BE2C (cell line): Measurements from ENCODE around the gene TDP2.

Experiments used
- DNase-seq: peaks from one replicate; pipeline ENCODE4 v3.0.0-alpha.2; 2020
- H3K27me3 ChIP-seq: fragments of 250-450 bp; sonication (Bioruptor Pico); 2 replicates; pipeline ENCODE4 v1.5.1; 2020; ENCODE audit warnings: mild to moderate bottlenecking
- H3K36me3 ChIP-seq: fragments of 250-450 bp; sonication (Bioruptor Pico); 2 replicates; pipeline ENCODE4 v1.5.1; 2020; ENCODE audit warnings: mild to moderate bottlenecking
- H3K4me1 ChIP-seq: fragments of 250-450 bp; sonication (Bioruptor Pico); 2 replicates; pipeline ENCODE4 v1.5.1; 2020
- H3K4me3 ChIP-seq: 2 replicates; pipeline ENCODE4 v1.5.1; 2011; ENCODE audit warnings: low read depth, low read length
- H3K9me3 ChIP-seq: fragments of 250-450 bp; sonication (Bioruptor Pico); 2 replicates; pipeline ENCODE4 v1.5.1; 2020
- CTCF ChIP-seq: IDR thresholded peaks from 2 replicates; pipeline ENCODE4 v1.5.1; 2012; ENCODE audit warnings: mild to moderate bottlenecking, low read depth, low read length

TDP2 gene

GRCh38 chr6:24658573-24659560 is 7.8 kb downstream of the TDP2 start:
- DNase-seq, result no peak
- Histone ChIP-seq H3K36me3 (peaks cover 25% of the 10 kb centered on the region), H3K9me3 (no peaks in the 10 kb centered on the region), H3K27me3 (no peaks in the 10 kb centered on the region), H3K4me1 (no peaks in the 10 kb centered on the region), H3K4me3 (no peak overlapping the region)
- no peak for TF ChIP-seq CTCF

GRCh38 chr6:24655215-24655614 is 11.5 kb downstream of the TDP2 start:
- Histone ChIP-seq H3K9me3 (no peaks in the 10 kb centered on the region), H3K4me3 (no peak overlapping the region), H3K4me1 (no peaks in the 10 kb centered on the region), H3K36me3 (peaks cover 42% of the 10 kb centered on the region), H3K27me3 (no peaks in the 10 kb centered on the region)
- no peak for TF ChIP-seq CTCF
- DNase-seq, result no peak

GRCh38 chr6:24650365-24650764 is 16.3 kb downstream of the TDP2 start:
- no peaks in the 10 kb centered on the region for H3K27me3 ChIP-seq
- no peak overlapping the region for H3K4me3 ChIP-seq
- peaks cover 37% of the 10 kb centered on the region for H3K36me3 ChIP-seq
- no peak for DNase-seq
- no peaks in the 10 kb centered on the region for H3K4me1 ChIP-seq
- no peaks in the 10 kb centered on the region for H3K9me3 ChIP-seq
- TF ChIP-seq CTCF, result no peak

- no peaks in the 10 kb centered on the region for H3K9me3 ChIP-seq
- H3K4me3 ChIP-seq, result no peak overlapping the region
- no peak for DNase-seq
- TF ChIP-seq CTCF, result no peak
- peaks cover 36% of the 10 kb centered on the region for H3K36me3 ChIP-seq
- peaks cover 4% of the 10 kb centered on the region; the same call in 1 of the 2 replicates for H3K27me3 ChIP-seq
- no peaks in the 10 kb centered on the region for H3K4me1 ChIP-seq
Measured at GRCh38 chr6:24649691-24650090, 17.0 kb downstream of the TDP2 start.

GRCh38 chr6:24648276-24648675 is 18.4 kb downstream of the TDP2 start:
- H3K4me3 ChIP-seq, result no peak overlapping the region
- H3K27me3 ChIP-seq, result peaks cover 5% of the 10 kb centered on the region; the same call in 1 of the 2 replicates
- peaks cover 22% of the 10 kb centered on the region for H3K36me3 ChIP-seq
- no peak for TF ChIP-seq CTCF
- no peaks in the 10 kb centered on the region for H3K4me1 ChIP-seq
- H3K9me3 ChIP-seq, result no peaks in the 10 kb centered on the region
- DNase-seq, result no peak

- Histone ChIP-seq H3K9me3 (no peaks in the 10 kb centered on the region), H3K27me3 (peaks cover 5% of the 10 kb centered on the region; the same call in 1 of the 2 replicates), H3K4me1 (no peaks in the 10 kb centered on the region), H3K36me3 (peaks cover 7% of the 10 kb centered on the region), H3K4me3 (peak overlapping the region; percentile 84; the same call in 1 of the 2 replicates)
- no peak for DNase-seq
- TF ChIP-seq CTCF, result no peak
Measured at GRCh38 chr6:24646771-24647170, 19.9 kb downstream of the TDP2 start.
